Stomach (tissue), 4 donors: Measurements from ENCODE around the gene FLII.

Experiments used
- CTCF ChIP-seq, 7 experiments: fragments of 450-650 bp in 4 of 7; fragments of 200-600 bp in 3 of 7; sonication (generic) in 3 of 7; IDR thresholded peaks; one replicate each; pipeline ENCODE4 v1.5.1; 2016 to 2019; ENCODE audit warnings: antibody characterized with exemption in 7 of 7, control low read depth in 2 of 7, mild to moderate bottlenecking in 1 of 7
- POLR2AphosphoS5 ChIP-seq, 3 donors: sonication (generic); formaldehyde crosslinking; IDR thresholded peaks; one replicate each; pipeline ENCODE4 v1.6.1; 2016; ENCODE audit warnings: antibody characterized with exemption in 3 of 3

DNA sequence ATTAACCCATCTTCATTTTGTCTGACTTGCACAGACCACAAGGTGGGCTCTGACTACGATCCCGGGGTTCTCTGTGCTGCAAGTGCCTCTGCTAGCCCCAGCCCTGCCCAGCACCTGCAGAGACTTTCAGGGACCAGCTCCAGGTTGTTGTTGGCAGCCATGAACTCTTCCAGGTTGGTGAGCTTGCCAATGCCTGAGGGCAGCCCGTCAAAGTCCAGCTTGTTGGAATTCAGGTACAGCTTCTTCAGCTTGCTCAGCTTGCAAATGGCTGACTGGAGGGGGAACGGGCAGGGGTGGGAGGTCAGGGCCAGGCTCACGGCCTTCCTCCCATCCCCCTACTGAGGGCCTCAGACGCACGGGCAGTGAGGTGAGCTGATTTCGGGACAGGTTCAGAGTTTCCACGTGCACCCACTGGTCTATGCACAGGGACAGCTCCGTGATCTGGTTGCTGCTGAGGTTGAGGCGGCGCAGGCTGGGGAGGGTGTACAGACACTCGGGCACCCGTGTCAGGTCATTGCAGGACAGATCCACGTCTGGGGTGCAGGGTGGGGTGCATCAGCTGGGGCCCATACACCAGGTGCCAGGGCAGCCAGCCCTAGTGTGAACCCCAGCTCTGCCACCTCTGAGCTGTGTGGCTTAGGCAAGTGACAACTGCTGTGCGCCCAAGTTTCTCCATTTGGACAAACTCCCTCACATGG, 5.2 kb downstream of the FLII start:
- TF ChIP-seq CTCF (IDR thresholded peaks at IDR 0.05) (no peak), POLR2AphosphoS5 (IDR thresholded peaks at IDR 0.05) (no peak)
